Lower lobe of right lung (tissue), 2 donors: Measurements from ENCODE around the gene BZW2. TPM values are rescaled to one million over a fixed set of nuclear protein-coding genes. Genes with fewer than 3 reads are reported as not detected.

ENCODE experiments used
- ATAC-seq, 2 donors: fragments of 200-7000 bp; cut with Tn5 transposase; one replicate each; pipeline ENCODE4 v1.9.1; 2020 to 2022; ENCODE audit warnings: mild to moderate bottlenecking in 2 of 2, moderate library complexity in 2 of 2
- DNase-seq: peaks from one replicate; pipeline ENCODE4 v3.0.0-alpha.2; 2020
- H3K27ac ChIP-seq: fragments of 200-600 bp; one replicate; pipeline ENCODE4 v1.8.0; 2022
- H3K27me3 ChIP-seq: fragments of 200-600 bp; one replicate; pipeline ENCODE4 v1.8.0; 2022; ENCODE audit warnings: low read depth
- H3K36me3 ChIP-seq: fragments of 200-600 bp; one replicate; pipeline ENCODE4 v1.8.0; 2022; ENCODE audit warnings: mild to moderate bottlenecking
- H3K4me1 ChIP-seq: fragments of 200-600 bp; one replicate; pipeline ENCODE4 v1.8.0; 2022
- H3K4me3 ChIP-seq: fragments of 200-600 bp; one replicate; pipeline ENCODE4 v1.8.0; 2022; ENCODE audit warnings: mild to moderate bottlenecking
- H3K9me3 ChIP-seq: fragments of 200-600 bp; one replicate; pipeline ENCODE4 v1.8.0; 2022
- intact Hi-C: fragments of 100-400 bp; cut with DNase I; formaldehyde crosslinking; loops from one replicate; pipeline ENCODE4 v1.11.0; 2022
- total RNA-seq: library from RNA; stranded (reverse); fragmentation: NEBNext Ultra II Directional; extraction: Animal tissue kit (Norgen Biotek cat#: 25700); gene quantifications from one replicate; pipeline ENCODE4 v1.2.1, GENCODE V29; 2021
- TF ChIP-seq, protein P1 (sequence below): fragments of 200-600 bp; IDR thresholded peaks from one replicate; pipeline ENCODE4 v1.8.0; 2022; ENCODE audit warnings: antibody characterized with exemption, mild to moderate bottlenecking
- donor health status: DM: no; HTN: yes; CAD: no; lungs with severe emphysema.

Gene BZW2
- total RNA-seq, 1 donor from 2014 or later = 24.6 TPM

DNA sequence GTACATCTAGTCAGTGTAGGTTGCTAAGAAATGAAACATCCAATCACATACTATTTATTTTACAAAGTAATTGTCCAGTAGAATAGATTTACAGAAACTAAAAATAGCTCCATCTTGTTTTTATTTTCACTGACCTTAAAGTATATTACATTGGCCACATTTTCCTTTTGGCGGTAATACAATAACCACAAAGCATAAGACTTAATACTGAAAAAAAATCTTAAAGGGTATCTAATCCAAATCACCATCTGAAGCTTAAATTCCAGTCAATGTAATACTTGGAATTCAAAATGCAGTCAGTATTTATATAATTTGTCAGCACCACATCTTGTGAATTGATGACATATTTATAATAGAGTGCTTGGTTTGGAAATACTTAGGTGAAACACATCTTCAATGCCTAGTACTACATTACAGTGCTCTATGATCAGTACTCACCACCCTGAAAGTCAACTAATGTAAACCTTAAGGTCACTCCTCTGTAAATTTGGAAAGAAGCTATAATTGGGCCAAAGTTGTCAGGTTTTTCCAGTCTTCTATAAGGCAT is 9.4 kb upstream of the BZW2 start:
- Histone ChIP-seq H3K9me3 (no peaks in the 10 kb centered on the region), H3K27me3 (no peaks in the 10 kb centered on the region), H3K4me1 (peaks cover 16% of the 10 kb centered on the region), H3K27ac (no peak overlapping the region), H3K36me3 (no peaks in the 10 kb centered on the region), H3K4me3 (no peak overlapping the region)
- ATAC-seq = no peak
- intact Hi-C loops = no loop called here
- no peak for DNase-seq
- TF ChIP-seq, protein P1, sequence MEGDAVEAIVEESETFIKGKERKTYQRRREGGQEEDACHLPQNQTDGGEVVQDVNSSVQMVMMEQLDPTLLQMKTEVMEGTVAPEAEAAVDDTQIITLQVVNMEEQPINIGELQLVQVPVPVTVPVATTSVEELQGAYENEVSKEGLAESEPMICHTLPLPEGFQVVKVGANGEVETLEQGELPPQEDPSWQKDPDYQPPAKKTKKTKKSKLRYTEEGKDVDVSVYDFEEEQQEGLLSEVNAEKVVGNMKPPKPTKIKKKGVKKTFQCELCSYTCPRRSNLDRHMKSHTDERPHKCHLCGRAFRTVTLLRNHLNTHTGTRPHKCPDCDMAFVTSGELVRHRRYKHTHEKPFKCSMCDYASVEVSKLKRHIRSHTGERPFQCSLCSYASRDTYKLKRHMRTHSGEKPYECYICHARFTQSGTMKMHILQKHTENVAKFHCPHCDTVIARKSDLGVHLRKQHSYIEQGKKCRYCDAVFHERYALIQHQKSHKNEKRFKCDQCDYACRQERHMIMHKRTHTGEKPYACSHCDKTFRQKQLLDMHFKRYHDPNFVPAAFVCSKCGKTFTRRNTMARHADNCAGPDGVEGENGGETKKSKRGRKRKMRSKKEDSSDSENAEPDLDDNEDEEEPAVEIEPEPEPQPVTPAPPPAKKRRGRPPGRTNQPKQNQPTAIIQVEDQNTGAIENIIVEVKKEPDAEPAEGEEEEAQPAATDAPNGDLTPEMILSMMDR = no peak

GRCh38 chr7:16637379-16637778 is 8.6 kb upstream of the BZW2 start:
- no peak overlapping the region for H3K27ac ChIP-seq
- DNase-seq = no peak
- intact Hi-C loops = no loop called here
- TF ChIP-seq, protein P1 = no peak
- H3K36me3 ChIP-seq = no peaks in the 10 kb centered on the region
- no peak overlapping the region for H3K4me3 ChIP-seq
- no peak for ATAC-seq
- no peaks in the 10 kb centered on the region for H3K27me3 ChIP-seq
- no peaks in the 10 kb centered on the region for H3K9me3 ChIP-seq
- H3K4me1 ChIP-seq = peaks cover 20% of the 10 kb centered on the region

GRCh38 chr7:16638282-16639280 is 7.4 kb upstream of the BZW2 start:
- H3K9me3 ChIP-seq = no peaks in the 10 kb centered on the region
- no peak overlapping the region for H3K27ac ChIP-seq
- TF ChIP-seq, protein P1 = no peak
- no peaks in the 10 kb centered on the region for H3K27me3 ChIP-seq
- no peak for DNase-seq
- ATAC-seq = no peak
- intact Hi-C loops = no loop called here
- peaks cover 32% of the 10 kb centered on the region for H3K4me1 ChIP-seq
- no peaks in the 10 kb centered on the region for H3K36me3 ChIP-seq
- no peak overlapping the region for H3K4me3 ChIP-seq

DNA sequence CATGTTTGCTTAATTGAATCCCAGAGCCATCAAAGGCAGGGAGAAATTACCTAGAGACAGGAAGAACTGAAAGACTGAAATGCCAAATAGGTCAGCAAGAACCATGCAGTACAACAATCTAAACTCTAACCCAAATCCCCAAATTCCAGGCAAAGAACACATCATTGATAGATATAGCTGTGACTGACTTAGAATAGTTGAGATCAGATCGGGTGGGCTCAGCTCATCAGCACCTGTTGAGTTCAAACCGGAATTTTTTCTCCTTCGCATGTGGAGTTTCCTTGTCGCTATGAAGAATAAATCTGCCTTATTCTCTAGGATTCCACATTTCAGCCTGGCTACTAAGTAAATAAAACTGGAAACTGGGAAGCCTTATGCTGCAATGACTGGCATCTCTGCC is 1.8 kb upstream of the BZW2 start:
- DNase-seq (no peak), ATAC-seq (no peak)
- Histone ChIP-seq H3K4me1 (peaks cover 50% of the 10 kb centered on the region), H3K4me3 (peak overlapping the region; percentile 89), H3K36me3 (no peaks in the 10 kb centered on the region), H3K27ac (peak overlapping the region; percentile 93), H3K9me3 (no peaks in the 10 kb centered on the region), H3K27me3 (no peaks in the 10 kb centered on the region)
- intact Hi-C loops = no loop called here
- TF ChIP-seq, protein P1 = no peak

GRCh38 chr7:16644636-16645592 is 1.1 kb upstream of the BZW2 start:
- peaks cover 50% of the 10 kb centered on the region for H3K4me1 ChIP-seq
- no peaks in the 10 kb centered on the region for H3K27me3 ChIP-seq
- peak; percentile 57 to 61 for ATAC-seq
- intact Hi-C loops = no loop called here
- H3K36me3 ChIP-seq = no peaks in the 10 kb centered on the region
- peak overlapping the region; percentile 89 for H3K4me3 ChIP-seq
- TF ChIP-seq, protein P1 = no peak
- peak overlapping the region; percentile 93 for H3K27ac ChIP-seq
- H3K9me3 ChIP-seq = no peaks in the 10 kb centered on the region
- DNase-seq = peak; percentile 81
